RWPE1 (cell line): ENCODE data around the gene ERVFRD-1.

ENCODE experiments used
- CTCF ChIA-PET: fragments of 350-600 bp; sonication (Branson Sonifier 250); formaldehyde crosslinking; extraction: SDS; loops from one replicate; lab custom pipeline; 2021; lab: Yijun Ruan, JAX
- POLR2A ChIA-PET: fragments of 400-600 bp; formaldehyde crosslinking; extraction: SDS; loops from one replicate; lab custom pipeline; 2020; ENCODE audit warnings: antibody characterized with exemption; ENCODE audit not compliant: low non-redundant PET; lab: Yijun Ruan, JAX
- DNase-seq: peaks from one replicate; pipeline ENCODE4 v3.0.0; 2012; ENCODE audit warnings: low spot score
- H3K27ac ChIP-seq: fragments of 450-650 bp; 2 replicates; pipeline ENCODE4 v1.5.1; 2017
- TF ChIP-seq, protein P1 (sequence below): fragments of 450-650 bp; conservative IDR thresholded peaks from 2 replicates; pipeline ENCODE4 v1.5.1; 2017; ENCODE audit warnings: low read depth, mild to moderate bottlenecking

Gene ERVFRD-1

DNA sequence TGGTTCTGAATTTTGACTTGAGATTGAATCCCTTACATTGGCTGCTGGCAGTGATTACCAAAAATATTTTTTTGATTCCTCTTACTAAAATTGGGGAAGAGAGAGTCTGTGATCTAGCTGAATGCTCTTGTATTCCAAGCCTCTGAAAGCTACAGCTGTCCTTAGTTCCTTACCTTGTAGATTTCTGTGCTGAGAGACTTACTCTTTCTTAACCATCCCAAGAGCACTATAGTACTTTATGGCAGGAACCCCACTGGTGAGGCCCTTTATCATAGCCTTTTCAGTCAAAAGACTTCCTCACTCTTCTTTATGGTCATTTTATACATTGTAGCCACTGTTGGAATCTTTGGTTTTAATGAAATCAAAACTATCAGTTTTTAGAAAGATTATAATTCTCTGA, 19.1 kb upstream of the ERVFRD-1 start:
- POLR2A ChIA-PET, result no interaction called here
- TF ChIP-seq, protein P1, sequence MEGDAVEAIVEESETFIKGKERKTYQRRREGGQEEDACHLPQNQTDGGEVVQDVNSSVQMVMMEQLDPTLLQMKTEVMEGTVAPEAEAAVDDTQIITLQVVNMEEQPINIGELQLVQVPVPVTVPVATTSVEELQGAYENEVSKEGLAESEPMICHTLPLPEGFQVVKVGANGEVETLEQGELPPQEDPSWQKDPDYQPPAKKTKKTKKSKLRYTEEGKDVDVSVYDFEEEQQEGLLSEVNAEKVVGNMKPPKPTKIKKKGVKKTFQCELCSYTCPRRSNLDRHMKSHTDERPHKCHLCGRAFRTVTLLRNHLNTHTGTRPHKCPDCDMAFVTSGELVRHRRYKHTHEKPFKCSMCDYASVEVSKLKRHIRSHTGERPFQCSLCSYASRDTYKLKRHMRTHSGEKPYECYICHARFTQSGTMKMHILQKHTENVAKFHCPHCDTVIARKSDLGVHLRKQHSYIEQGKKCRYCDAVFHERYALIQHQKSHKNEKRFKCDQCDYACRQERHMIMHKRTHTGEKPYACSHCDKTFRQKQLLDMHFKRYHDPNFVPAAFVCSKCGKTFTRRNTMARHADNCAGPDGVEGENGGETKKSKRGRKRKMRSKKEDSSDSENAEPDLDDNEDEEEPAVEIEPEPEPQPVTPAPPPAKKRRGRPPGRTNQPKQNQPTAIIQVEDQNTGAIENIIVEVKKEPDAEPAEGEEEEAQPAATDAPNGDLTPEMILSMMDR, result no peak
- no peak for DNase-seq
- CTCF ChIA-PET, result interaction anchor here (0.6 kb wide), 1 partner anchor 214 kb away, joined by 3 read pairs; no protein-coding TSS in a partner anchor
- no peak overlapping the region for H3K27ac ChIP-seq

DNA sequence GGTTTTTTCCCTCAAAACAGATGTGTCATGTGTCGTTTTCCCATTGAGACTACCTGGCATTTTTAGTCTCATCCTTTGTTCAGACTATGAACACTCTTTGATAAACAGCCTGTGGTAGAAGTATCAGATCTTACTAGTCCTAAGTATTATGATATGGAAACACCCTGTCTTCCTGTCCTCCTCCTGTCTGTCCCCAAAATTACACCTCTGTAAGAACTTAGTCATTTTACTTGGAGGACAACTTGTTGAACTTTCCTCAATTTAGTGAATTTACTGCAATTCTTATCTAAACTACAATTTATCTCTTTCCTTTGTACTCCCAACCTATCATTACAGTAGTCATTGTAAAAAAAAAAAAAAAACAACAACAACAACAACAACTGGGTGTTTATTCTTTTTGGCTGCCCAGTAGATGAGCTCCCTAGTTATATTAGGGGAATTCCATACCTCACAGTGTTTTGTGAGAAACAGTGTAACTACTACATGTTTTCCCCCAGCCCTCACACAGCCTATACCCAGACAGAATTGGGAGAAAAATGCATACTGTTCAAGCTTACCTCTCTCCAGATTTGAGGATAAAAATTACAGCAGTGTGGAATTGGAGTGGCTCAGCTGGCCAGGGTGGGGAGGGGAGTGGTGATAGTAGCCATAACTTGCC, 18.5 kb upstream of the ERVFRD-1 start:
- POLR2A ChIA-PET, result no interaction called here
- DNase-seq, result no peak
- CTCF ChIA-PET, result interaction anchor here (0.6 to 0.7 kb wide), 3 partner anchors 19 to 214 kb away, joined by 3 to 5 read pairs (median 3); no protein-coding TSS in a partner anchor
- TF ChIP-seq, protein P1, result no peak
- no peak overlapping the region for H3K27ac ChIP-seq

DNA sequence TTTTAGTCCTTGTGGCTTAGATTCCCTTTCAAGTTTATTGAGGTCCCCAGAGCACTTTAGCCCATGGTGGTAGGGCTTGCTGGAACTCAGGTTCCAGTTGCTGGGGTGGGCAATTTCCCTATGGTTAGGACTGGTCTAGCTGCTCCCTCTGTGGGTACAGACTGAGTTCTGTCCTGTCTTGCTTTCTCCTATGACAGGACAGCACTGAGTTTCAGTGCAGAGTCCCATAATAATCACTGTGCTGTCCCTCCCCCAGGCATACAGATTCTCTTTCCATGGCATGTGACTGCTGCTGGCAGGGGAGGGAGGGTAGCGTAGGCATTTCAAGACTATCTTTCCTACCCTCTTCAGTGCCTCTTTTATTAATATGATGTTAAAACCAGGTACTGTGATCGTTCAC, 17.1 kb upstream of the ERVFRD-1 start:
- ChIA-PET POLR2A (no interaction called here), CTCF (interaction anchor here (0.6 kb wide), 1 partner anchor 10 kb away, joined by 3 read pairs; no protein-coding TSS in a partner anchor)
- H3K27ac ChIP-seq, result no peak overlapping the region
- DNase-seq, result no peak
- TF ChIP-seq, protein P1, result no peak

DNA sequence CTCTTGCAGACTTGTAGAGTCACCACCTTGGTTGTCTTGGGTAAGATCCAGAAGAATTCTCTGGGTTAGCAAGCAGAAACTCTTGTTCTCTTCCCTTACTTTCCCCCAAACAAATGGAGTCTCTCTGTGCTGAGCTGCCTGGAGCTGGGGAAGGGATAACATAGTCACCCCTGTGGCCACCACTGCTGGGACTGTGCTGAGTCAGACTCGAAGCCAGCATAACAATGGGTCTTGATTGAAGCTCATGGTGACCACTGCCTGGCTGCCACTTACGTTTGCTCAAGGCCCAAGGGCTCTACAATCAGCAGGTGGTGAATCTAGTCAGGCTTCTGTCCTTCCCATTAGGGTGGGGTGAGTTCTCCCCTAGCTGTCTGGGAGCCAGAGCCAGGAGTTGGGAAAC, 15.4 kb upstream of the ERVFRD-1 start:
- no peak for DNase-seq
- no peak overlapping the region for H3K27ac ChIP-seq
- ChIA-PET POLR2A (no interaction called here), CTCF (no interaction called here)
- TF ChIP-seq, protein P1, result no peak

DNA sequence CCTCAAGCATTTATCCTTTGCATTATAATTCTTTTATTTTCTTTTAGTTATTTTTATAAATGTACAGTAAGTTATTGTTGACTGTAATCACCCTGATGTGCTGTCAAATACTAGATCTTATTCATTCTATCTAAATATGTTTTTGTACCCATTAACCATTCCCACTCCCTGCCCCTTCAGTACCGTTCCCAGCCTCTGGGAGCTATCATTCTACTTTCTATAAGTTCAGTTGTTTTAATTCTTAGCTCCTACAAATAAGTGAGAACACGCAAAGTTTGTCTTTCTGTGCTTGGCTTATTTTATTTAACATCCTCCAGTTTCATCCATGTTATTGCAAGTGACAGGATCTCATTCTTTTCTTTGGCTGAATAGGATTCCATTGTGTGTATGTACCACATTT, 12.5 kb upstream of the ERVFRD-1 start:
- ChIA-PET POLR2A (no interaction called here), CTCF (interaction anchor here (0.6 to 0.7 kb wide), 2 partner anchors 20 to 285 kb away, joined by 3 read pairs; no protein-coding TSS in a partner anchor)
- no peak for DNase-seq
- TF ChIP-seq, protein P1, result no peak
- no peak overlapping the region for H3K27ac ChIP-seq

DNA sequence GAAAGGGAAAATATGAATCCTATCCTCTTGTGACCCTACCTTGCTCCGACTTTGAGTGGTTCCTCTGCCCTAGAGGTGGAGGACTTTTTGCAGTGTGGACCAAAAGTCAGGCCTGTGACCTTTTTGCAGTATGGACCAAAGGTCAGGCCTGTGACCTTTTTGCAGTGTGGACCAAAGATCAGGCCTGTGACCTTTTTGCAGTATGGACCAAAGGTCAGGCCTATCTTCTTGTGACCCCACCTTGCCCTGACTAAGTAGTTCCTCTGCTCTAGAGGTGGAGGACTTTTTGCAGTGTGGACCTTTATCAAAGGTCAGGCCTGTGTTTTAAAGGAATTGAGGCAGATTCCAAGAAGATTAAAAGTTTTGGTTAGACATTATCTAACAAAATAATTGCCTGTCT, 10.9 kb upstream of the ERVFRD-1 start:
- TF ChIP-seq, protein P1, result no peak

More for the DNA sequence above, 10.9 kb upstream of the ERVFRD-1 start:
- no peak overlapping the region for H3K27ac ChIP-seq
- ChIA-PET CTCF (no interaction called here), POLR2A (interaction anchor here (0.6 kb wide), 1 partner anchor 10 kb away, joined by 3 read pairs; no protein-coding TSS in a partner anchor)
- DNase-seq, result no peak
